B cell (primary cell): Measurements from ENCODE around the gene ACSM6.

Source experiments
- CTCF ChIP-seq: fragments of 200-600 bp; IDR thresholded peaks from one replicate; pipeline ENCODE4 v1.8.0; 2022; ENCODE audit warnings: antibody characterized with exemption, mild to moderate bottlenecking
- EZH2 ChIP-seq: IDR thresholded peaks from 2 replicates; pipeline ENCODE4 v1.6.1; 2012; ENCODE audit warnings: borderline replicate concordance, low read depth, mild to moderate bottlenecking, moderate library complexity, low read length; ENCODE audit not compliant: insufficient read depth, poor library complexity, severe bottlenecking

GRCh38 chr10:95262763-95263518 is 68.9 kb downstream of the ACSM6 start:
- TF ChIP-seq EZH2: no peak
- no peak for TF ChIP-seq CTCF
